C4-2B (cell line): ENCODE measurements around the gene NRG2.

Source experiments
- CTCF ChIP-seq: fragments of 450-650 bp; conservative IDR thresholded peaks from 2 replicates; pipeline ENCODE4 v1.5.1; 2017; ENCODE audit warnings: mild to moderate bottlenecking
- ZFX ChIP-seq: fragments of 450-650 bp; IDR thresholded peaks from 2 replicates; pipeline ENCODE4 v1.6.1; 2017

- TF ChIP-seq CTCF (no peak), ZFX (no peak)
Observed at GRCh38 chr5:139915266-139915665, 127.8 kb downstream of the NRG2 start.
